Activated T-cell treated with anti-CD3 and anti-CD28 coated beads, Interleukin-2, amount 50 U/mL, for 72 hours (primary cell): Measurements from ENCODE around the gene SEC23IP. TPM values are rescaled to one million over a fixed set of nuclear protein-coding genes. Genes with fewer than 3 reads are reported as not detected.

ENCODE experiments used
- ATAC-seq, 2 donors: fragments of 150-1000 bp; cut with Tn5 transposase; replicated peaks in 1 of 2; 2 replicates each; pipeline ENCODE4 v1.10.0; 2021; ENCODE audit warnings: moderate library complexity in 2 of 2, mild to moderate bottlenecking in 1 of 2
- DNase-seq, 2 donors: peaks; one replicate each; pipeline ENCODE4 v3.0.0; 2021 to 2022; ENCODE audit warnings: mixed read lengths in 1 of 2
- H3K27ac Mint-ChIP-seq: one replicate; pipeline ENCODE4 v1.8.0; 2022; ENCODE audit warnings: mild to moderate bottlenecking, moderate library complexity, mixed read lengths
- H3K27me3 Mint-ChIP-seq: one replicate; pipeline ENCODE4 v1.8.0; 2022; ENCODE audit warnings: low read depth, mixed read lengths
- H3K36me3 Mint-ChIP-seq, 2 donors: one replicate each; pipeline ENCODE4 v1.8.0; 2022; ENCODE audit warnings: mixed read lengths in 2 of 2, mild to moderate bottlenecking in 1 of 2; ENCODE audit not compliant: insufficient read depth in 2 of 2
- H3K4me1 Mint-ChIP-seq: one replicate; pipeline ENCODE4 v1.8.0; 2022; ENCODE audit warnings: low read depth, mixed read lengths
- H3K4me3 Mint-ChIP-seq, 2 donors: one replicate each; pipeline ENCODE4 v1.8.0; 2022; ENCODE audit warnings: mild to moderate bottlenecking in 2 of 2, mixed read lengths in 2 of 2, moderate library complexity in 2 of 2
- H3K9me3 Mint-ChIP-seq, 2 donors: one replicate each; pipeline ENCODE4 v1.8.0; 2022; ENCODE audit warnings: mixed read lengths in 2 of 2
- total RNA-seq, 2 donors: library from RNA; stranded (reverse); gene quantifications; one replicate each; pipeline ENCODE4 v1.2.3, GENCODE V29; 2022

SEC23IP gene
- total RNA-seq, 2 donors from 2014 or later: 47.8 to 57.9 TPM

- Mint-ChIP-seq H3K9me3 (no peaks in the 10 kb centered on the region), H3K27me3 (no peaks in the 10 kb centered on the region), H3K27ac (peak overlapping the region; percentile 79), H3K4me1 (peaks cover 12% of the 10 kb centered on the region), H3K36me3 (peaks cover 0 to 19% of the 10 kb centered on the region in 2 donors), H3K4me3 (peak overlapping the region in 1 of 2 donors; percentile 31)
- DNase-seq (no peak), ATAC-seq (no peak)
These were observed 27.3 kb downstream of the SEC23IP start for GRCh38 chr10:119919826-119920225.

DNA sequence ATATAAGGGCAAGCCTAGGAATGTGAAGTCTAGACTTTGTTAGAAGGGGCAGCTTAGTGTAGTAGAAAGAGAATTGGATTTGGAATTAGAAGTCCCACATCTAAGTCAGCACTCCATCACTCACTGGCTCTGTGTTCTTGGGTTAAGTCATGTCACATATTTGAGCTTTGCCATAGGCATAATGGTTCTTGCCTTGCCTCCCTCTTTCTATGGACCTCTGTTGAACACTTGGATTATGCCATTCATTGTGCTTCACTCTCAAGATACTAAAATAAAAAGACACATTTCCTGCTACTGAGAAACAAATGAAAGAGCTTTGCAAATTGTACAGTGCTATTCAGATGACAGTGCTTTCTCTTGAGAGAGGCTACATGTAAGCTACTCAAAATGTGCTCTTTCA lies 35.9 kb downstream of the SEC23IP start:
- DNase-seq: no peak
- no peaks in the 10 kb centered on the region for H3K4me1 Mint-ChIP-seq
- no peak overlapping the region for H3K4me3 Mint-ChIP-seq
- peak overlapping the region; percentile 62 for H3K27ac Mint-ChIP-seq
- no peaks in the 10 kb centered on the region for H3K9me3 Mint-ChIP-seq
- no peaks in the 10 kb centered on the region for H3K27me3 Mint-ChIP-seq
- ATAC-seq: no peak
- peaks cover 0 to 24% of the 10 kb centered on the region in 2 donors for H3K36me3 Mint-ChIP-seq

GRCh38 chr10:119931871-119932270 lies 39.3 kb downstream of the SEC23IP start:
- peaks cover 1 to 20% of the 10 kb centered on the region in 2 donors for H3K36me3 Mint-ChIP-seq
- H3K4me3 Mint-ChIP-seq: no peak overlapping the region
- no peak overlapping the region for H3K27ac Mint-ChIP-seq
- ATAC-seq (no peak), DNase-seq (no peak)
- no peaks in the 10 kb centered on the region for H3K27me3 Mint-ChIP-seq
- H3K4me1 Mint-ChIP-seq: no peaks in the 10 kb centered on the region
- H3K9me3 Mint-ChIP-seq: no peaks in the 10 kb centered on the region

DNA sequence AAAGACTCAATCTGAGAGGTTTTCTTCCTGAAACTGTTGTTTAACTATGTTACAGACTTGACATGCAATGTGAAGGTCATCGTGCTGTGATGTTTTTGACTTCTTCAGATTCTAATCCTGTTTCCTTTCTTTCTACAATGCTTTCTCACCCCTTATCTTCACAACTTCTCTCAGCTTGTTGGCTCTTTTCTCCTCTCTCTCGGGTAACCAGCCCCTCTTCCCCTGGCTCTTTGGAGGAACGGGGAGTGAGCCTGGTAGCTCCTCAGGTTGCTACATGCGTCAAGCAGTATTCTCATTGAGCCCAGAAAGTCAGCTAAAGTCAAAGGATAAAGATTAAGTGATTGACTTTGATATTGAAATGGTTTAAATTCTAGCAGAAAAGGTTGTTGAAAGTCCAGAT lies 40.1 kb downstream of the SEC23IP start:
- Mint-ChIP-seq H3K27me3 (no peaks in the 10 kb centered on the region), H3K27ac (peak overlapping the region; percentile 61), H3K4me1 (no peaks in the 10 kb centered on the region), H3K36me3 (peaks cover 1 to 19% of the 10 kb centered on the region in 2 donors), H3K4me3 (no peak overlapping the region), H3K9me3 (no peaks in the 10 kb centered on the region)
- DNase-seq (no peak), ATAC-seq (no peak)

GRCh38 chr10:119933179-119933578 lies 40.6 kb downstream of the SEC23IP start:
- H3K4me1 Mint-ChIP-seq: no peaks in the 10 kb centered on the region
- H3K27ac Mint-ChIP-seq: peak overlapping the region; percentile 13
- DNase-seq (no peak), ATAC-seq (no peak)
- no peak overlapping the region for H3K4me3 Mint-ChIP-seq
- no peaks in the 10 kb centered on the region for H3K9me3 Mint-ChIP-seq
- peaks cover 1 to 16% of the 10 kb centered on the region in 2 donors for H3K36me3 Mint-ChIP-seq
- H3K27me3 Mint-ChIP-seq: no peaks in the 10 kb centered on the region

DNA sequence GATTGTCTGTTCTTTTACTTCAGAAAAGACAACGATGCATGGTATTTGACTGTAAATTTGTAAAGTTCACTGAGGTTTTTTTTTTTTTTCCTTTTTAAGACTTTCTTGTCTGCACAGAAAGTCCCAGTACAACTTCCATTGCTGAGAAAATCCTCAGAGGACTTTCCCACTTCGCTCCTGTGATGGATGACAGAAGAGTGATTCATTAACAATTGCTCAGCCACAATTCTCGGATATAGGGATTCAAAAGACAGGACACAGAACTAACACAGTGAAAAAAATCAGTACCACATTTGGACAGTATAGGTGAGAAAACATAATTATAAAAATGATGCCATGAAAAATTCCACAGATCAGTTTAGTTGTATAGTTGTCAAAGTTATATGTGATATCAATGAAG lies 48.0 kb downstream of the SEC23IP start:
- Mint-ChIP-seq H3K36me3 (peaks cover 1 to 16% of the 10 kb centered on the region in 2 donors), H3K27ac (no peak overlapping the region), H3K4me3 (no peak overlapping the region), H3K9me3 (no peaks in the 10 kb centered on the region), H3K27me3 (no peaks in the 10 kb centered on the region), H3K4me1 (no peaks in the 10 kb centered on the region)
- no peak for ATAC-seq
- DNase-seq: no peak

GRCh38 chr10:119942973-119943372 lies 50.4 kb downstream of the SEC23IP start:
- Mint-ChIP-seq H3K4me1 (no peaks in the 10 kb centered on the region), H3K36me3 (peaks cover 1 to 16% of the 10 kb centered on the region in 2 donors), H3K27ac (no peak overlapping the region), H3K9me3 (no peaks in the 10 kb centered on the region), H3K27me3 (no peaks in the 10 kb centered on the region), H3K4me3 (no peak overlapping the region)
- ATAC-seq (no peak), DNase-seq (no peak)

DNA sequence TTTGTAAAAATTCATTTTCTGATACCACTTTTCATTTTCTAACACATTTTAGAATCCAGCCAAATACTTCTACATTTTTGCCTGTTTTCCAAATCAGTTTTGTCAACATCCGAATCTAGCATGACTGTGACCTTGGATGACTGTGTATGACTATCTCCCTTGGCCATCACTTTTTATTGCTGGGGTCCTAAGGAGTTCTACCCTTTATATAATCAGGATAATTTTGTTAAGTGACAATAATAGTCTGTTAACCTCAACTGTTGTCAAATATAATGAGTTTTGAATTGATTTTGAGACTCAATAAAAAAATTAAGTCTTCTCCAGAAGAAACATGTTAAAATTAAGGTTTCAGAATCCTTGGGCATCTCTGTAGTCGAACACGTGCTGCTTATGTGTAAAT lies 53.3 kb downstream of the SEC23IP start:
- H3K4me3 Mint-ChIP-seq: no peak overlapping the region
- DNase-seq: no peak
- ATAC-seq: no peak
- no peaks in the 10 kb centered on the region for H3K4me1 Mint-ChIP-seq
- H3K27me3 Mint-ChIP-seq: no peaks in the 10 kb centered on the region
- no peaks in the 10 kb centered on the region for H3K9me3 Mint-ChIP-seq
- peaks cover 0 to 9% of the 10 kb centered on the region in 2 donors for H3K36me3 Mint-ChIP-seq
- no peak overlapping the region for H3K27ac Mint-ChIP-seq

- no peaks in the 10 kb centered on the region for H3K27me3 Mint-ChIP-seq
These were observed 54.8 kb downstream of the SEC23IP start for GRCh38 chr10:119947300-119947699.

DNA sequence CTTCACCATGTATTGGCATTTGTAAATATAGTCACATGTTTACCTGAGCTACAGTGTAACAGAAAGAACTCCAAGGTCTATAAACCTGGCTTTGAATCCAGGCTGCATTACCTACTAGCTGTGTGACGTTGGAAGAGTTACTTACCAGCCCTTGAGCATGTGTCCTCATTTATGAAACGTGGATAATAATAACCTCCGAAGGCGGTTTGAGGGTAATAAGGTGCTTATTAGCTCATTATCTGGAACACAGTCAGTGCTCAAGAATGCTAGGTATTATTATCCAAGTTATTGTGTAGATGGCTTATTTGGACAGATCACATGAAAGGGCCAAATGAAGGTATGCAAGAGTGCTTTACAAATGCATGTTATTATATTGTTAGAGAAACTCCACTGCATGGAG lies 64.9 kb downstream of the SEC23IP start:
- Mint-ChIP-seq H3K27ac (no peak overlapping the region), H3K4me3 (no peak overlapping the region)
- ATAC-seq: no peak

More at GRCh38 chr10:119947300-119947699, 54.8 kb downstream of the SEC23IP start:
- no peak for DNase-seq
- Mint-ChIP-seq H3K4me1 (no peaks in the 10 kb centered on the region), H3K9me3 (no peaks in the 10 kb centered on the region), H3K4me3 (no peak overlapping the region), H3K36me3 (peaks cover 0 to 2% of the 10 kb centered on the region in 2 donors), H3K27ac (no peak overlapping the region)
- no peak for ATAC-seq

DNA sequence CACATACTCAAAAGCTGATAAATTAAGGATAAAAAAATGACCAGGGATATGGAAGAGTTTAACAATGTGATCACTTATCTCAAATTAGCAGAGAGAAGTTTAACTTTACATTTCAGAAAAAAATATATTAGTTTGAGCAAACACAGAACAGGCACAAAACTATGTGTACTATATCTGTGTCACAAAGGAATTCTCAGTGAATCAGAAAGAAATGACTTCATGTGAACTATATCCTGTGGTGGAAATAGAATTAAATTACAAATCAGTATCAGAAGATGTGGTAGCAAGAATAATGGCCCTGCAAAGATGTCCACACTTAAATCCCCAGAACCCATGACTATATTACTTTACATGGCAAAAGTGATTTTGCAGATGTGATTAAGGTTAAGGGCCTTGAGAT lies 70.3 kb downstream of the SEC23IP start:
- H3K4me3 Mint-ChIP-seq: no peak overlapping the region
- H3K27ac Mint-ChIP-seq: no peak overlapping the region
- peaks cover 8 to 10% of the 10 kb centered on the region in 2 donors for H3K36me3 Mint-ChIP-seq
- peaks cover 8 to 9% of the 10 kb centered on the region in 2 donors for H3K9me3 Mint-ChIP-seq
- H3K27me3 Mint-ChIP-seq: peaks cover 29% of the 10 kb centered on the region
- H3K4me1 Mint-ChIP-seq: no peaks in the 10 kb centered on the region
- ATAC-seq: no peak
- DNase-seq: no peak

More for the DNA sequence above, 64.9 kb downstream of the SEC23IP start:
- no peaks in the 10 kb centered on the region for H3K4me1 Mint-ChIP-seq
- H3K27me3 Mint-ChIP-seq: peaks cover 19% of the 10 kb centered on the region
- peaks cover 0 to 2% of the 10 kb centered on the region in 2 donors for H3K9me3 Mint-ChIP-seq
- no peak for DNase-seq
- H3K36me3 Mint-ChIP-seq: no peaks in the 10 kb centered on the region

DNA sequence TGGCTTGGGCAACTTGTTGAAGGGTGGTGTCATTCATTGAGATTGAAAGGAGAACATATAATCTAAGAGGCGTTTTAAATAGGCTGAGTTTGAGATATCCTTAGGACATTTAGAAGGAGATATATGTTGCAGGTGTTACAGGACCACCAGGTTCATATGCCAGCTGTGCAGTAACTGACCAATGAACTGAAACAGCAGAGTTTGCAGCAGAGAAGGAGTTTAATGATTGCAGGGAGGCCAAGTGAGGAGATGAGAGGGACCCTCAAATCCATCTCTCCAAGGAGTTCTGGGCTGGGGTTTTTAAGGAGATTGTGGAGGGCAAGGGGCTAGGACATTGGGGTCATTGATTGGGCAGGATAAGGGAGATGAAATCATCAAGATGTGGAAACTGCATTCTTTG lies 74.5 kb downstream of the SEC23IP start:
- Mint-ChIP-seq H3K9me3 (peaks cover 9 to 10% of the 10 kb centered on the region in 2 donors), H3K4me3 (no peak overlapping the region), H3K4me1 (no peaks in the 10 kb centered on the region), H3K36me3 (peaks cover 8 to 10% of the 10 kb centered on the region in 2 donors), H3K27ac (no peak overlapping the region), H3K27me3 (peaks cover 14% of the 10 kb centered on the region)
- ATAC-seq (no peak), DNase-seq (no peak)

DNA sequence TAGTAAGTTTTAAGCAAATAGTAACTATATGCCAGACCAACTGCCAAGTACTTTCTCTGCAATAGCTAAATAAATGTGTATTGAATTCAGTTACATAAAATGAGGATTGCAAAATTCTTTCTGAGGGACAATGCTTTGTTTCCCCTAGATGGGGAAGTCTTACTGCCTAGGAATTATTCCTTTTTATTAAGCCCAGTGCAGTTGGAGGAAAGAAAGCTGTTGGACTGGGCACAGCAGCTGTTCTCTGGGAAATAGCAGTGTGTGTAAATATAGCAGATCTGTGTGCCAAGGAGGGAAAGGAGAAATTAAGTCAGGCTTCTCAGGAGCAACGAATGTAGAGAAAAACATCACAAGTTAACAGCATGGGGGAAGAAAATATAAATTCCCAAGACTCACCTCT lies 77.1 kb downstream of the SEC23IP start:
- Mint-ChIP-seq H3K9me3 (peaks cover 9 to 10% of the 10 kb centered on the region in 2 donors), H3K27ac (no peak overlapping the region), H3K4me1 (no peaks in the 10 kb centered on the region), H3K36me3 (peaks cover 8 to 10% of the 10 kb centered on the region in 2 donors), H3K4me3 (no peak overlapping the region), H3K27me3 (peaks cover 11% of the 10 kb centered on the region)
- no peak for ATAC-seq
- DNase-seq: no peak

DNA sequence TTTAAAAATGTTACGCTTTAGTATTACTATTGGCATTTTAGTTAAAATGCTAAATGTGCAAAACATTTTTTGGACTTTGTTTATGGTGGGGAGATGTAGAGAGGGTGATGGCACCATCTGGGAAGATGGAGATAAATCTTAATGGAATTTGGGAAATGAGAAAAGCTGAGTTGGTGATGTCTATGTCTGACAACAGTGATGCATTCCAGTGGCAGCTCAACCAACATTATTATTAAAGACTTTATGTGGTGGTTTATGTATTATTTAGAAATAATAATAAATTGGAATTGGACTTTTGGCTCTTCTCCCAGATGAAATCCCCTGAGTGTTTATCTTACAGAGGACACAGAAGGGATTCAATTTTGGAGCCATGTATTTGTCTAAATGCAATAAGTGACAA lies 77.6 kb downstream of the SEC23IP start:
- Mint-ChIP-seq H3K27me3 (peaks cover 11% of the 10 kb centered on the region), H3K4me1 (no peaks in the 10 kb centered on the region), H3K9me3 (peaks cover 9 to 10% of the 10 kb centered on the region in 2 donors), H3K36me3 (peaks cover 8 to 10% of the 10 kb centered on the region in 2 donors), H3K27ac (no peak overlapping the region), H3K4me3 (no peak overlapping the region)
- ATAC-seq (no peak), DNase-seq (no peak)
